GM18526 (cell line): Measurements from ENCODE around the gene CORO1C.
A peak's percentile ranks its signal among the peaks of the same experiment; 100 is the strongest.

Experiments
- POLR2A ChIP-seq: IDR thresholded peaks from 3 replicates; pipeline ENCODE4 v1.6.1; 2011; ENCODE audit not compliant: insufficient read length; ENCODE audit errors: extremely low read depth

Gene CORO1C

DNA sequence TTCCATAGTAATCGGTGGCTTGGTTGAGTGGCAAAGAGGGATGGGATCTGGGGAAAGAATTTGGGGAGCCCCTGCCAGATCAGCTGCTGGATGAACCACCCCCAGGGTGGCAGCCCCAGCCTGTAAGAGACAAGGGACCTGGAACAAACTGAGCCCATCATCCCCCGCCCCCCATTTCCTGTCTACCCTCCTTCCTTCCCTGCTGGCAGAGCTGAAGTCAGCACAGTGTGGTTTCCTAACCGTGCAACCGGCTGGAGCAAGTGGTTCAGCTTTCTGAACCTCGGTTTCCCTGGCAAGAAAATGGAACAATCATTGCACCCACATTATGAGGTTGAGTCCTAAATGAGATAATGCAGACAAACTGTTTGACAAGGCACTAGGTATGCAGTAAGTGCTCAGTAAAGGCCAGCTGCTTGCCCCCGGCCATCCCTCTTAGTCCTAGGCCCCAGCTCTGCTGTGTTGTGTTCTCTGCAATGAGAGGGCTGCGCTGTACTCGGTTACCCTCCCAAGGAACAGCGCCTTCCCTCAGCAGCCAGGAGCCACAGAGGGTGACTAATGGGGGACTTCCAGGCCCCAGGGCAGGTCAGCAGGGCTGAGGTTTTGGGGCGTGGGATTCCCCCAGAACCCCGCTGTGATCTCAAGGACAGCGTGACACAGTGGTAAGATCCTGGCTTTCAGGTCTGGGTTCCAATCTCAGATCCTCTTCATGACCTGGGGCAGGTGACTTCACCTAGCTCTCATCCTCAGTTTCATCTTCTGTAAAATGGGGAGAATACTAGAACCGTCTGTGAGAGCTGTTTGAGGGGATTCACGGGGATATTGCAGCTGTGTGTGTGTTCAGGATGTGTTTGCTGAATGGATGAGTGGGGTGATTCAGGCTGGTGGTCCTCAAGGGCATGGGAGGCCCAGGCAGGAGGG, 114.1 kb downstream of the CORO1C start:
- TF ChIP-seq POLR2A = peak; percentile 31

DNA sequence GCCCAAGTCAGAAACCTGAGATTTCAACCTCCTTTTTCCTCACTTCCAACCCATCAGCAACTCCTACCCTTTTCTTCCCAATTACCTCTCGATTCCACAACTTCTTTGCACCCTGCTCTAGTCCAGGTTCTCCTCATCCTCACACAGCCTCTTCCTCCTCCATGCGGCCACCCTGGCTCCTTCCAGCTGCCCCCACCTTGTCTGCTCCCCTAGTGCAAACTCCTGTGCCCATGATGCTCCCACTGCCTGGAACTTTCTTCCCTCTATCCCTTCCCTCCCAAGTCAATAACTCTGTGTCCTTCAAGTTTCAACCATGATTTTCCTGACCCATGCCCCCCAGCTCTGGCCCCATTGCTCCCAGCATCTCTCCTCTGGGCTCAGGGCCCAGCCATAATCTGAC, 115.0 kb downstream of the CORO1C start:
- TF ChIP-seq POLR2A = no peak

DNA sequence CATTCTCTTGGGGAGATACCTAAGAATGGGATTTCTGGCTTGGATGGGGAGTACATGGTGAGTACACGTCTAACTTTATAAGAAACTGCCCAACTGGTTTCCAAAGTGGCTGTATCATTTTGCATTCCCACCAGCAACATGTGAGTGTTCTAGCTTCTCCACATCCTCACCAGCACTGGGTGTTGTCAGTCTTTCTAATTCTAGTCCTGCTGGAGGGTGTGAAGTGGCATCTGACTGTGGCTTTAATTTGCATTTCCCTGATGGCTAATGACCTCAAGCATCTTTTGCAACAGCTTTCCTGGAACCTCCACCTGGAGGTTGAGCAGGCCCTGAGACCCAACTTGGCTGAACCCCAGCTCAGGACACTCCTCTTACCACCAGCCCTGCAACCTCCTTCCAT, 115.4 kb downstream of the CORO1C start:
- no peak for TF ChIP-seq POLR2A

GRCh38 chr12:108614639-108615038, 116.7 kb downstream of the CORO1C start:
- TF ChIP-seq POLR2A = no peak

DNA sequence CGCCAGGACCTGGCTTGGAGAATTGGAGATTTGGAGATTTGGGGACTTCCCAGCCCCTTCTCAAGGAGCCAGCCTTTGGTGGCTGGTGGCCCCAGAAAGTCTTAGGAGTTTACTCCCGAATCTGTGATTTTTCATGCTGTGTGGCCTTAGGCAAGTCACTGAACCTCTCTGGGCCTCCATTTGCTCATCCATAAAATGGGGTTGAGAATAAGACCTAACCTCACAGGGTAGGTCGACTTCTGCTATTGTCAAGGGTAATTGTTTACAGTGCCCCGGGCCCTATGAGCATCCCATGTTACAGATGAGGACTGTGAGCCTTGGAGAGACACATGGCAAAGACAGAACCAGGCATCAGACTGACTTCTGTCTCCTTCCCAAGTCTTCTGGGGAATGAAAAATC, 117.3 kb downstream of the CORO1C start:
- no peak for TF ChIP-seq POLR2A

- TF ChIP-seq POLR2A = no peak
Observed at GRCh38 chr12:108613548-108613947, 117.8 kb downstream of the CORO1C start.

DNA sequence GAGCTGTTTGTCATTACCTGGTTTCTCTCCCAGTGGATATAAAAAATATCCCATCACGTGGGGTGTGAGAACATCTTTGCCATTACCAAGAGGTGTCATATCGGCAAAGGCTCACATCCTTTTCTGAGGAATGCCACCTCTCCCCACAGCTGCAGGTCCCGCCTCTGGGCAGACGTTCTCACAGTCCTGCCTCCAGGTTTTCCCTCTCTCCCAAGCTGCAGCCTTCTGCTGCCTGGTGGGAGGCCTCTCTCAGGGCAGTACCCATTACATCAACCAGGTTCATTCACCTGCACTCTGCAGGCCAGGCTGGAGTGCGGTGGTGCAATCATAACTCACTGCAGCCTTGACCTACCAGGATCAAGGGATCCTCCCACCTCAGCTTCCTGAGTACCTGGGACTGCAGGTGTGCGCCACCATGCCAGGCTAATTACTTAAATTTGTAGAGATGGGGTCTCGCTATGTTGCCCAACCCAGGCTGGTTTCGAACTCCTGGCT, 118.5 kb downstream of the CORO1C start:
- TF ChIP-seq POLR2A = no peak

DNA sequence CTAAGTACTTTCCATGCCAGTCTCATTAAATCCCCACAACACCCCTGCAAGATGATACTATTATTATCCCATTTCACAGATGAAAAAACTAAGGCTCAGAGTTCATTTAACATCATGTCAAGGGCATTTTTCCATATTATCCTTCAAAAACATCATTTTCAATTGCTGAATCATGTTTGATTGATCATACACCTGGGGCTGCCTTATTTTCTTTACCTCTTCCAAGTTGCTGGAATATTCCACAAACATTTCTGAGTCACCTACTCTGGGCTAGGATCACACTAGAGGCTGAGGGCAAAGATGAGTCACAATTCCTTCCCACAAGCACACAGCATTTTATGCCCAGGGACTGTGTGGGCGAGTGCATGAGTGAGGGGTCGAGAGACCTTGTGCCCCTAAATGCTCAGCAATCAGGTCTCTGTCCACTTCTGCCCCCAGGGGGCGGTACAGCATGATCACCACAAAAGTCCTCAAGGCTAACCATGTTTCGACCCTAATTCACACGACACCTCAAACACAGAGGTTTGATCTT, 119.4 kb downstream of the CORO1C start:
- TF ChIP-seq POLR2A = no peak

- TF ChIP-seq POLR2A = no peak
Observed at GRCh38 chr12:108610856-108611605, 120.3 kb downstream of the CORO1C start.

DNA sequence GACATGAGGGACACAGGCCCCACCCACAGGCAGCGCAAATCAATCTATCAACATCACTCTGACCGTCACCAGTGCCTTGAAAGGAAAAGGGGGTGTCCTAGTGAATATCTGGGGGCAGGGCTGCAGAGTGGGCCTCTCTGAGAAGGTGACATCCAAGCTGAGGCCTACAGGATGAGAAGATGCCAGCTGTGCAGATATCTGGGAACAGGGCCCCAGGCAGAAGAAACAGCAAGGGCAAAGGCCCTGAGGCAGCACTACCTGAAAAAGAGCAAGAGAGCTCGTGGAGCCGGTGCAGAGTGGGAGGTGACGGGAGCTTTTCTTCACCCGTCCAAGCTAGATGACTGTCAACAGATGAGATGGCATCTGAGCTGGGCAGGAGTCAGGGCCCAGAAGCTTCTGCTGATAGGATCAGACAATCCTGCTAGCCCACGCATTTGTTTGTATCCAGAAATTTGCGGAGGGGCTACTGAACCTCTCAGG, 120.9 kb downstream of the CORO1C start:
- no peak for TF ChIP-seq POLR2A

GRCh38 chr12:108609537-108610335, 121.6 kb downstream of the CORO1C start:
- TF ChIP-seq POLR2A = no peak

DNA sequence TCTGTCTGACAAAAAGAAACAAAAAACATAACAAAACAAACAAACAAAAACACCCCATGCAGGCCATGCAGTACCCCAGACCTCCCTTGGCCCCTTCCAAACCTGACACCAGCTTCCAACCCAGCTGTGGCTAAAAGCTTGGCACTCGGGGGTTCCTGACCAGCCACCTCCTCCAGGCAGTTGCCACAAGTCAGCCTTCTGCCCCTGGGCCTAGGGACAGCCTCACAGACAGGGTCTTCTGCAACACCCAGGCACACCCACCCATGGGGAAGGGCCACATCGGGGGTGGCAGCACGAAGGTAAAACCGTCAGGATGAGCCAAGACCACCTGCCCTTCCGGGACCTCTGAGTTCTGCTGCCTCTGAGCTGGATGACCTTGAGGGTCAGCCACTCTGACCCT, 122.7 kb downstream of the CORO1C start:
- no peak for TF ChIP-seq POLR2A

DNA sequence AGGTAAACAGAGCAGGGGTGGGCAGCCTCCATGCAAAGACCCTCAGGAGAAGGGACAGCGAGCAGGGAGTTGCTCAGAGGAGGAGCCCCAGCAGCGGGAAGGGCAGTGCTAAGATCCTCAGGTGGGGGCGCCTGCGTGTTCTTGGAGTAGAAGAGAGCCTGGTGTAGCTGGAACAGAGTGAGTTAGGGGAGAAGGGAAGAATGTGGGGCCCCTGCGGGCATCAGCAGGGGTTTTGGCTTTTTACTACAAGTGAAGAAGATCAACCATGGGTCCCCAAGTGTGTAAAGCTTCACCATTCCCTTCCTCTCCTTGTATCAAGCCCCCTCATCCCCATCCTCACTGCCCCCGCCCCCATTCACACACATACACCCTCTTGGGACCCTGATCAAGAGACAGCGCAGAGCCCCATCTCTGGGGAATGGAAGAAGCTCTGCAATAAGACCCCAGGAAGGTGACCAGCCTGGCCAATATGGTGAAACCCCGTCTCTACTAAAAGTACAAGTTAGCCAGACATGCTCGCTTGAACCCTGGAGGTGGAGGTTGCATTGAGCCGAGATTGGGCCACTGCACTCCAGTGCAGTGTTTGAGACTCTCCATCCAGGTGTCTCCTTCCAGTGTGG, 123.2 kb downstream of the CORO1C start:
- no peak for TF ChIP-seq POLR2A

DNA sequence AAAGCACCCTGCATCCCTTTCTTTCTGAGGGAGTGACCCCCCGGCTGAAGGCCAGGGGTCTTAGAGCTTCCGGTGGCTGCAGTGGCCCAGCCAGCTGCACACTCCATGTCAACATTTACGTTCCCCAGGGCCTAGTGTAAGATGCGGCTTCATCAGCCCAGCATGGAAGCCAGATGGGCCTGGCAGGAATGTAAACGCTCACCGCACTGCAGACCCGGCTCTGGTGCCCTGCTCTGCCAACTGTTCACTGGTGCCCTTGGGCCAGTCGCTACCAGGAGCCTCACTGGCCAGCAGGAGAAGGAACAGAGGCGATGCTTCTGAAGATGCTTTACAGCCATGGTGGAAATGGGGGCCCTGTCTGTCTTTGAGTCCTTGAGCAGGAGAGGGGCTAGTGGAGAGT, 124.8 kb downstream of the CORO1C start:
- TF ChIP-seq POLR2A = no peak

- no peak for TF ChIP-seq POLR2A
Observed at GRCh38 chr12:108605690-108606406, 125.5 kb downstream of the CORO1C start.
